B cell (primary cell): ENCODE data around the gene PHLDB1. TPM values are rescaled to one million over a fixed set of nuclear protein-coding genes. Genes with fewer than 3 reads are reported as not detected.

Source experiments
- ATAC-seq: fragments of 200-7000 bp; cut with Tn5 transposase; one replicate; pipeline ENCODE4 v1.10.0; 2021; ENCODE audit warnings: low read depth, mild to moderate bottlenecking, moderate number of reproducible peaks, moderate library complexity
- CTCF ChIA-PET: fragments of 350-600 bp; sonication (Branson Sonifier 250); formaldehyde crosslinking; loops from one replicate; lab custom pipeline; 2021; ENCODE audit warnings: antibody characterized with exemption, inconsistent platforms; lab: Charles Lee
- POLR2A ChIA-PET: fragments of 350-600 bp; sonication (Branson Sonifier 250); formaldehyde crosslinking; loops from one replicate; lab custom pipeline; 2021; ENCODE audit warnings: antibody characterized with exemption; lab: Charles Lee
- DNase-seq: peaks from one replicate; pipeline ENCODE4 v3.0.0; 2013
- H2AFZ ChIP-seq: 2 replicates; pipeline ENCODE4 v1.6.1; 2012; ENCODE audit warnings: mild to moderate bottlenecking, low read depth, low read length; ENCODE audit not compliant: insufficient read depth, poor library complexity, severe bottlenecking
- H3K27ac ChIP-seq, 2 donors: 1 replicate in 1 of 2; 2 replicates in 1 of 2; pipeline ENCODE4 v1.5.1; 2012 to 2013; ENCODE audit warnings: low read length in 2 of 2, mild to moderate bottlenecking in 2 of 2, moderate library complexity in 1 of 2
- H3K27me3 ChIP-seq, 4 experiments: fragments of 200-600 bp in 1 of 4; sonication (generic) in 1 of 4; replicated peaks in 1 of 4; 1 replicate in 2 of 4; 2 replicates in 2 of 4; pipeline versions ENCODE4 v1.6.1 to v1.7.0; 2013 to 2016; ENCODE audit warnings: low read length in 3 of 4, mild to moderate bottlenecking in 2 of 4, mixed read lengths in 1 of 4, moderate library complexity in 1 of 4; ENCODE audit not compliant: insufficient read depth in 4 of 4, control insufficient read depth in 3 of 4; ENCODE audit errors: control extremely low read depth in 1 of 4
- H3K36me3 ChIP-seq, 2 experiments: replicated peaks in 1 of 2; 1 replicate in 1 of 2; 2 replicates in 1 of 2; pipeline versions ENCODE4 v1.6.1 to v1.7.1; 2013; ENCODE audit warnings: low read length in 1 of 2; ENCODE audit not compliant: insufficient read depth in 2 of 2, control insufficient read depth in 1 of 2; ENCODE audit errors: control extremely low read depth in 1 of 2, extremely low read depth in 1 of 2
- H3K4me1 ChIP-seq, 2 donors: fragments of 200-600 bp in 1 of 2; sonication (generic) in 1 of 2; 1 replicate in 1 of 2; 2 replicates in 1 of 2; pipeline versions ENCODE4 v1.5.1 to v1.6.1; 2013 to 2017; ENCODE audit warnings: low read length in 2 of 2; ENCODE audit not compliant: control insufficient read depth in 2 of 2, insufficient read depth in 2 of 2
- H3K4me2 ChIP-seq: replicated peaks from 2 replicates; pipeline ENCODE3; 2012; ENCODE audit warnings: mild to moderate bottlenecking, low read depth, low read length; ENCODE audit not compliant: poor library complexity, severe bottlenecking
- H3K4me3 ChIP-seq, 5 experiments: fragments of 200-600 bp in 1 of 5; sonication (generic) in 1 of 5; 1 replicate in 3 of 5; 2 replicates in 2 of 5; pipeline versions ENCODE4 v1.5.1 to v1.7.0; 2011 to 2016; ENCODE audit warnings: low read length in 4 of 5, mild to moderate bottlenecking in 4 of 5, low read depth in 2 of 5, control low read depth in 1 of 5, moderate library complexity in 1 of 5; ENCODE audit not compliant: insufficient read depth in 1 of 5; ENCODE audit errors: control extremely low read depth in 1 of 5, extremely low read depth in 1 of 5
- H3K79me2 ChIP-seq: fragments of 200-600 bp; sonication (generic); one replicate; pipeline ENCODE4 v1.6.0; 2016; ENCODE audit warnings: low read length; ENCODE audit not compliant: control insufficient read depth, insufficient read depth
- H3K9ac ChIP-seq: fragments of 200-600 bp; sonication (generic); 2 replicates; pipeline ENCODE4 v1.6.1; 2017; ENCODE audit warnings: mild to moderate bottlenecking, low read length, moderate library complexity
- H3K9me3 ChIP-seq, 3 donors: one replicate each; pipeline versions ENCODE4 v1.6.1 to v1.7.1; 2013; ENCODE audit warnings: low read length in 2 of 3; ENCODE audit not compliant: control insufficient read depth in 2 of 3, insufficient read depth in 1 of 3; ENCODE audit errors: control extremely low read depth in 1 of 3
- H4K20me1 ChIP-seq: 2 replicates; pipeline ENCODE4 v1.6.0; 2012; ENCODE audit warnings: mild to moderate bottlenecking, low read length; ENCODE audit not compliant: insufficient read depth, control insufficient read depth, poor library complexity, severe bottlenecking
- H3K27ac Mint-ChIP-seq: one replicate; pipeline ENCODE4 v1.8.0; 2021; ENCODE audit warnings: mixed read lengths
- H3K27me3 Mint-ChIP-seq: one replicate; pipeline ENCODE4 v1.8.0; 2021; ENCODE audit warnings: mixed read lengths
- H3K4me1 Mint-ChIP-seq: one replicate; pipeline ENCODE4 v1.8.0; 2021; ENCODE audit warnings: mixed read lengths
- H3K4me3 Mint-ChIP-seq: one replicate; pipeline ENCODE4 v1.8.0; 2021; ENCODE audit warnings: mixed read lengths
- H3K9me3 Mint-ChIP-seq: one replicate; pipeline ENCODE4 v1.8.0; 2022; ENCODE audit warnings: mixed read lengths; ENCODE audit not compliant: insufficient read depth
- CTCF ChIP-seq: fragments of 200-600 bp; IDR thresholded peaks from one replicate; pipeline ENCODE4 v1.8.0; 2022; ENCODE audit warnings: antibody characterized with exemption, mild to moderate bottlenecking
- EZH2 ChIP-seq: IDR thresholded peaks from 2 replicates; pipeline ENCODE4 v1.6.1; 2012; ENCODE audit warnings: borderline replicate concordance, low read depth, mild to moderate bottlenecking, moderate library complexity, low read length; ENCODE audit not compliant: insufficient read depth, poor library complexity, severe bottlenecking
- WGBS: methylation state at CpG from one replicate; pipeline ENCODE4 v1.1.5; 2013; ENCODE audit warnings: missing lambda C conversion rate; ENCODE audit not compliant: insufficient coverage; 5-methylcytosine and 5-hydroxymethylcytosine counted together
- intact Hi-C: fragments of 100-400 bp; cut with micrococcal nuclease; formaldehyde crosslinking; loops from one replicate; pipeline ENCODE4 v1.10.0; 2022
- polyA plus RNA-seq: library from polyadenylated mRNA; depleted of rRNA; stranded (reverse); fragments of >200 nt; gene quantifications from 2 replicates; pipeline ENCODE4 v1.2.3, GENCODE V29; 2012
- total RNA-seq, 2 donors: library from RNA; stranded (reverse); fragments of 120-200 nt in 1 of 2; gene quantifications; 1 replicate in 1 of 2; 2 replicates in 1 of 2; pipeline versions ENCODE4 v1.2.3 to v1.2.4, GENCODE V29; 2013 to 2022

Gene PHLDB1
- total and polyA plus RNA-seq, 2 donors (not counting 1 experiment from before 2014, with no cell fraction given): 0.46 to 2.4 TPM

- Histone ChIP-seq H2AFZ (no peak overlapping the region), H3K27ac (no peak overlapping the region), H3K9me3 (no peaks in the 10 kb centered on the region), H3K27me3 (no peaks in the 10 kb centered on the region), H3K4me3 (no peak overlapping the region), H3K9ac (no peak overlapping the region), H3K36me3 (peaks cover 4 to 18% of the 10 kb centered on the region in 2 experiments), H3K4me1 (peaks cover 3 to 8% of the 10 kb centered on the region in 2 donors), H3K79me2 (peaks cover 4% of the 10 kb centered on the region), H3K4me2 (no peak overlapping the region), H4K20me1 (no peaks in the 10 kb centered on the region)
- TF ChIP-seq CTCF: no peak
- TF ChIP-seq EZH2: no peak
- ATAC-seq (no peak), DNase-seq (no peak)
- POLR2A ChIA-PET: interaction anchor here (0.6 kb wide), 1 partner anchor 318 kb away, joined by 7 read pairs; no protein-coding TSS in a partner anchor
- H3K9me3 Mint-ChIP-seq: no peaks in the 10 kb centered on the region
- peaks cover 10% of the 10 kb centered on the region for H3K4me1 Mint-ChIP-seq
- CTCF ChIA-PET: interaction anchor here (0.7 kb wide), 1 partner anchor 192 kb away, joined by 3 read pairs; no protein-coding TSS in a partner anchor
- no peaks in the 10 kb centered on the region for H3K27me3 Mint-ChIP-seq
- no peak overlapping the region for H3K27ac Mint-ChIP-seq
- WGBS: 96% methylated on average over 3 of the region's 4 CpGs
- intact Hi-C loops: no loop called here
- no peak overlapping the region for H3K4me3 Mint-ChIP-seq
Measured at GRCh38 chr11:118560806-118561205, 46.6 kb upstream of the PHLDB1 start.

DNA sequence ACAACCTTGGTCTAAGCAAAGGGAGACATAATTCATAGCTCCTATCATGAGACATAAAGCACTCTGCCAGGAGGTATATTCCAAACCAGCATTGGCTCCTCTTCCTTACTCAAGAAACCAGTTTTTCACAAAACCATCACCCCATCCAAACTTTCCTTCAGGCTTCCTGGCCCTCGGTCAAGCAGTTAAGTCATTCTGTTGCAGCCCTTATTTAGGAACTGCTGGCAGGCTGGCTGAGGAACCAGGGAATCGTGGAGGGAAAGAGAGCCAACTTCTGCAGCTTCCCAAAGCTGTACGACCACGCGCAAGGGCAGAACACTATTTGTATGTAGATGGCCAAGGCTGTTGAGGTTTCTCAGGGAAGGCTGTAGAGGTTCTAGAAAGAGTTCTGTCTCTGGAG, 42.4 kb upstream of the PHLDB1 start:
- Histone ChIP-seq H4K20me1 (no peaks in the 10 kb centered on the region), H3K36me3 (no peaks in the 10 kb centered on the region), H2AFZ (peak overlapping the region; percentile 3), H3K79me2 (peaks cover 10% of the 10 kb centered on the region), H3K4me1 (peaks cover 3 to 12% of the 10 kb centered on the region in 2 donors), H3K27me3 (no peaks in the 10 kb centered on the region), H3K4me3 (peak overlapping the region in 1 of 5 experiments; percentile 68), H3K9me3 (no peaks in the 10 kb centered on the region), H3K4me2 (peak overlapping the region; percentile 76), H3K27ac (no peak overlapping the region), H3K9ac (no peak overlapping the region)
- Mint-ChIP-seq H3K27me3 (no peaks in the 10 kb centered on the region), H3K27ac (peak overlapping the region; percentile 84), H3K4me3 (peak overlapping the region; percentile 83), H3K9me3 (no peaks in the 10 kb centered on the region), H3K4me1 (peaks cover 12% of the 10 kb centered on the region)
- ChIA-PET CTCF (interaction anchor here (0.6 kb wide), 1 partner anchor 167 kb away, joined by 3 read pairs; no protein-coding TSS in a partner anchor), POLR2A (no interaction called here)
- TF ChIP-seq EZH2 (no peak), CTCF (no peak)
- DNase-seq (no peak), ATAC-seq (no peak)
- intact Hi-C loops: no loop called here
- WGBS: 52% methylated on average over 2 of the region's 5 CpGs
